Posterior vena cava (tissue), 2 donors: ENCODE measurements around the gene MRPS11. TPM values are rescaled to one million over a fixed set of nuclear protein-coding genes. Genes with fewer than 3 reads are reported as not detected.
"Not testable (repeated sequence)": the region's sequence is repeated elsewhere in the genome, so short reads cannot be mapped to it uniquely, and the experiment has no call there.

Experiments used
- DNase-seq: peaks from one replicate; pipeline ENCODE4 v3.0.0-alpha.2; 2020; ENCODE audit warnings: low spot score
- intact Hi-C, 2 donors: fragments of 100-400 bp; cut with DNase I; formaldehyde crosslinking; loops; one replicate each; pipeline versions ENCODE4 v1.14.1 to v1.14.2; 2022 to 2023
- long read RNA-seq, 2 donors: library from polyadenylated mRNA; unstranded; transcript quantifications; one replicate each; pipeline ENCODE4 v2.0.0, GENCODE V29; 2020 to 2021
- total RNA-seq, 2 donors: library from RNA; stranded (reverse); fragmentation: NEBNext Ultra II Directional; extraction: Animal tissue kit (Norgen Biotek cat#: 25700); gene quantifications; one replicate each; pipeline ENCODE4 v1.2.1, GENCODE V29; 2021
- donor health status: DM: yes; HTN: yes; CAD: no.
- donor health status: DM: yes; HTN: yes; CAD: no.

Gene MRPS11
- 10 to 100 TPM; 24.2 to 32.9 TPM for total RNA-seq
- long read RNA-seq, donor 1, transcript MRPS11-201 (6 exons, 3,644 nt) = major isoform, 6 of 12 reads
- long read RNA-seq, donor 1, partial matches to known transcripts = 0 of 12 reads
- long read RNA-seq, donor 1, other reads (novel, unspliced or antisense) = 6 of 12 reads
- long read RNA-seq, donor 2, transcript MRPS11-201 (6 exons, 3,644 nt) = major isoform, 9 of 22 reads
- long read RNA-seq, donor 2, partial matches to known transcripts = 2 of 22 reads
- long read RNA-seq, donor 2, other reads (novel, unspliced or antisense) = 8 of 22 reads

DNA sequence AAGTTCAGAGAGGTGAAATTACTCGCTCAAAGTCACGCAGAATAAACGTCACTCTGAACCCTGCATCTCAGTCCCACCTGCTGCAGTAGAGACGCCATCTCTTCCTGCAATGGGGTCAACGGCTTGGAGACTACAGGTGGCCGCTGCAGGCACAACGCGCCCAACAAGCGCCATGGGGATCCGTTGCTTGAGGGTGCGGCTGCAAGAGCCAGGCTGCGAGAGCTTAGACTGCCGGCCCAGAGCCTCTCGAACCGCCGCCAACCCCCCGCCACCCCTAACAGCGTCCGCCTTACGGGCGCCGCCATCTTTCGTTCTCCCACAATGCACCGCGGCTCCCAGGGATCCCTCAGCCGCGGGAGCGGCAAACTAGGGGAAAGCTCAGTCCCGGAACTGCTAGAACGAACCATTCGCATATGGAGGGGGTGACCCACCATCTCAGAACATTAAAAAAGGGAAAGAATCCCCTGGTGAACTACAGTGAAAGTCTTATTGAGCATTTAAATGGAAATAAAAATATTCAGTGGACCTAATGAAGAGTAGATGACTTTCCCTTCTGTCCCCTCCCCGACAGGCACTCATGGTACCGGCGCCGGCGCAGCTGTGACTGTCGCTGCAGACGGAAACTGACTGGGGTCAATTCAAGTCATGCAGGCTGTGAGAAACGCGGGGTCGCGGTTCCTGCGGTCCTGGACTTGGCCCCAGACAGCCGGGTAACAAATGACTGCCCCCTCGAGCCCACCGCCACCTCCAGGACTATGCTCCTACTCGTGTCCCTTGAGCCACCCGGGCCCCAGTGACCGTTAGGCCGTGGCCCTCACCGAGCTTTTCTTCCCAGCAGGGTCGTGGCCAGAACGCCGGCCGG lies at the start of gene MRPS11, which contains the start of gene MRPL46:
MRPS11 (plus strand) TSS at position 636 of the 862 bp plus-strand sequence; CDS start at position 646, 10 bp downstream.
MRPL46 (minus strand) TSS at position 316 of the 862 bp plus-strand sequence; CDS start at position 305, 11 bp downstream.
- DNase-seq = peak; percentile 95
- intact Hi-C loops = no loop called here

DNA sequence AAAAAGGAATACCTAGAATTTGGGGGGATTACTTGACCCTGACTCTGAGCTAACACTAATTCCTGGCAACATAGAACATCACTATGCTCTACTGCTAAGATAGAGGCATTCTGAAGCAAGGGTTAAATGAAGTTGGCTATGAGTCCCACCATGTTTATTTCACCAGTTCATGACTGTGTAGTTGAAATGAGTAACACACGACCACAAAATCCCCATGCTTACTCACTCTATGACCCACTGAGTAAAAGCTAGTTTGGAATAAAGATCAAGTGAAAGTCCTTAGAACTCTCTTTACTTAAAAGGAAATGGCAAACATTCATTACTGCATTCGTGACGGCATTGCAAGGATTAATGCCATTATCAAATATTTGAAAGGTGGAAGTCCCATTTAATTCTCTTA lies 47.7 kb upstream of the MRPS11 start:
- intact Hi-C loops = no loop called here

DNA sequence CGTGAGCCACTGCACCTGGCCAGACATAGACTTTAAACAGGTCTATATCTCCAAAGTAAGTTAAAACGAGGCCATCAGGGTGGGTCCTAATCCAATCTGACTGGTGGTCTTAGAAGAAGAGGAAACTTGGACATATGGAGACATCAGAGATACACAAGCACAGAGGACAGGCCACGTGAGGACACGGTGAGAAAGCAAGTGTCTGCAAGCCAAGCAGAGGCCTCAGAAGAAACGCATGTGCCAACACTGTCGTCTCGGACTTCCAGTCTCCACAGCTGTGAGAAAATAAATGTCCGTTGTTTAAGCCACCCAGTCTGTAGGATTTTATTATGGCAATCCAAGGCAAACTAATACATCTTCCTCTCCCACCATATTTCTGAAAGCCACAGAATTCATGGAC lies 44.2 kb upstream of the MRPS11 start:
- intact Hi-C loops = no loop called here
- DNase-seq = no peak

More for the DNA sequence above, 47.7 kb upstream of the MRPS11 start:
- DNase-seq = no peak

DNA sequence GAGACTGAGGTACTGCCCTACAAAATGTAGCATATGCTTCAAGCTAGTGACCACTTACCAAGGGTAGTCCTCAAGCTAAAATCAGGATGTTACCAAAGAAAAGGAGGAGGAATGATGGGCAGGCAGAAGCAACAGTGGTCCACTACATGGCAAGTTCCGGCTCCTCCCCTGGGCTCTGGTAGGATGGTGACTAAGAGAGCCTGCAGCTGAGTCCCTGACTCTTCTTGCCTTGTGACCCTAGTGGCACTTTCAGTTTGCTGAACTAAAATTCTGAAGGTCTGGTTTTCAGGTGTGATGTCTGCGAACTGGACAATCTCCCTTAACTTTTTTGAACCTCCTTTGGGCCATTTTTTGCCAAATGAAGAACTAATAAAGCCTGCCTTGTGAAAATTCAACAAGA lies 41.2 kb upstream of the MRPS11 start:
- intact Hi-C loops = no loop called here
- DNase-seq = no peak

DNA sequence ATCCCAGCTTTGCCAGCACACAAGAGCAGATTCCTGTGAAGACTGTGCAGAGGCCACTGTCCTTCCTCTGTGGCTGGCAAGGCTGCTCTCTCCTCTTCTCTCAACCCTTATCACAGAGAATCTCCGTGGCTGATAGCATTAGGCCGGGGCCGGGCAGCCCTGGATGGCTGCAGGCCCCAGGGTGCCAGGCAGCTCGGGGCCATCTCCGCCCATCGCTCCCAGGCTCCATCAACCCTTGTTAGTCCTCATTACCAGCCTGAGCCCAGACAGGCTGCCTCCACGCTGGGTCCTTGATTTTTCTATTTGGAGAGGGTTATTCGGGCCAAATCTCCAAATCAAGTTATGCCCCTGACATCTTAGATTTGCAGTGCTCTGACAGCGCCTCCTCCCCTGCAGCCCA lies 39.5 kb upstream of the MRPS11 start:
- intact Hi-C loops = no loop called here
- DNase-seq = no peak

DNA sequence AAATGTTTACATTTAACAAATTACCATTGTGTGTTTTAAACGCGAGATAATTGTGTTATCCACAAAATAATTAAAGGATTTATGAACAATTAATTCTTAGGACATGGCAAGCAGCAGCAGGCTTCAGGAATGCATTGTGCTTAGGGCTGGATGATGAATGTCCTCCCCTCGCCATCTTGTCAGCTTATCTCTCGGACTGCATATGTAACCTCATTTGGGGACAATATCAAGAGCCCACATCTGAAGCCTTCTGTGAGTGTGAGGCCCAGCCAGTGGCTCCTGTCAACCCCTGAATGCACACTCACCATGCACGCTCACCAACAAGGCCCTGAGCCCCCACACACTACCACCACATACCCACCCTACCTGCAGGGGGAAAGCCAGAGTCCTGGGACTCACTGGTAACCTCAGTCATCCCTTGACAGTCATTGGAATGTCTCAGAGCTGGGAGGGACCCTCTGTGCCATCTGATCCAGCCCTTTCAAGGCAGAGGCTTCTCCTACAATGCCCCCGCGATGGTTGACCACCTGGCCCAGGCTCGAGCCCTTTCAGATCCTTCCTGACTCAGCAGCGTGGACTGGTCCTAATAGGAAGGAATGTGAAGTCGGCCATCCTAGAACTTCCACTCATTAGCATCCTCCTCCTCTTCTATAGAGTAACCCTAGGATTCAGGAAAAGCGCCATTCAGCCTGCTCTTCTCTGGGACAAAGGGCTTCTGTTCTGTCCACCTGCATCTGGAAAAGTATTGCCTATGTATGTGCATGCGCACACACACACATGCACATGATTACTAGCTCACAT lies 38.5 kb upstream of the MRPS11 start:
- intact Hi-C loops = no loop called here

DNA sequence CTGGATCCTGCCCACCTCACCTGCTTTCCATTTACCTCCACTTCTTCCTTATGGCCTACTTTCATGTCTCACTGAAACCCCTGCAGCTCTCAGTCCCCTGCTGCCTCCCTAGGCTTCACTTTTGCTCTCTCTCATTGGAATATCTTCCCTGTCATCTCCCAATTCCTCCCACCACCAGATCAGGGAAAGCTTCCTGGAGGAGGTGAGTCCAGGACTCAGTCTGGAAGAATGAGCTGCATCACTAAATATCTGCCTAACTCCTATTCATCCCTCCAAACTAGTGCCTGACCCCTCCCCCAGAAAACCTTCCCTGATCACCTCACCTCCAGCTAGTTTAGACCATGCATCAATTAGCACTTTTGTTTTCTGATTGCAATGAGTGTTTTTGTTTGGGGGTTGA lies 37.5 kb upstream of the MRPS11 start:
- no peak for DNase-seq

More for the DNA sequence above, 38.5 kb upstream of the MRPS11 start:
- DNase-seq = no peak

DNA sequence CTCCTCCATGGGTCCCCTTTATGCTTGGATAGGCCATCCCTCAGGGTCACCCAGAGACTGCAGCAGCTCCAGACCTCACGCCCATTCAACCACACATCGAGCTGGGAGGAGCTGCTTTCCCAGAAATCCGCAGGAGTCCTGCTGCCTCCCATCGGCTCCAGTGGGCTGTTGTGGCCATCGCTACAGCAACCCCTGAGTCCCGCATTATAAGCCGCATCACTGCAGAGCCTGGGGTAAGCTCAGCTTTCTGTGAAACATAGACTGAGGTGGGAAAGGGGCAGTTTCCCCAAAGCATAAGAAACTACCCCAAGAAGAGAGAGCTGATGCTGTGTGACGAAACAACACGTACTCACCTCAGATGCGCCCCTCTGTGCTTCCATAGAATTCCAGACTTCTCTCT lies 36.1 kb upstream of the MRPS11 start:
- DNase-seq = no peak
- intact Hi-C loops = no loop called here

More for the DNA sequence above, 37.5 kb upstream of the MRPS11 start:
- intact Hi-C loops = no loop called here

DNA sequence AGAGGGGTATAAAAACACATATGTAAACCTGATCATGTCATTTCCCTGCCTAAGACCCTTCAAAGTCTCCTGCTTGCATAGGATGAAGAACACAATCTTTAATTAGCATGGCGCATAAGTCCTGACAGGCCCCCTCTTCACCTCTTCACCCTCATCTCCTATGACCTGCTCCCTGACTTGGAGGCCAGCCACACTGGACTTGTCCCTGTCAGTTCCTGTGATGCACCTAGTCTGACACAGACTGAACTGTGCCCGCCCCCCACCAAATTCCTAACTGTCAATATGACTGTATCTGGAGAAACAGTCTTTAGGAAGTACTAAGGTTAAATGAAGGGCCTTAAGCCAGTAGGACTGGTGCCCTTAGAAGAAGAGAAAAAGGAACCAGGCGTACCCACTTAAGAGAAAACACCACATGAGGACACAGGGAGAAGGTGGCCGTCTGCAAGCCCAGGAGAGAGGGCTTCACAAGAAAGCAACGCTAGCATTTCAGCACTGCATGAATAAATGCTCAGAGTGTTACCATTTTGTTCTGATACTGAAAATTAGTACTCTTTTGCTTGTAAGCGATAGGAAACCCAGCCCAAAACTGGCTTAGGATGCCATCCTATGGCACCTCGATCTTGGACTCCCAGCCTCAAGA lies 34.3 kb upstream of the MRPS11 start:
- DNase-seq = no peak
- intact Hi-C loops = no loop called here

DNA sequence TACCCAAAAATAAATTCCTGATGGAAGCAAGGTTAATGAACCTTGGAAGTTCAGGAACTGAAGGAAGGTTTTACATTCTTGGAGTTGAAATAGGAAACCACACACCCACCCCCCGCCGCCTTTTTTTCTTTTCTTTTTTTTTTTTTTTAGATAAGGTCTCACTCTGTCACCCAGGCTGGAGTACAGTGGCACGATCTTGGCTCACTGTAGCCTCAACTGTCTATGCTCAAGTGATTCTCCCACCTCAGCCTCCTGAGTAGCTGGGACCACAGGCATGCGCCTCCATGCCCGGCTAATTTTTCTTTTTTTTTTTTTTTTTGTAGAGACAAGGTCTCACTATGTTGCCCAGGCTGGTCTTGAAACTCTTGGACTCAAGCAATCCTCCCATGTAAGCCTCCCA lies 33.4 kb upstream of the MRPS11 start:
- intact Hi-C loops, DNase-seq: not testable (repeated sequence)

DNA sequence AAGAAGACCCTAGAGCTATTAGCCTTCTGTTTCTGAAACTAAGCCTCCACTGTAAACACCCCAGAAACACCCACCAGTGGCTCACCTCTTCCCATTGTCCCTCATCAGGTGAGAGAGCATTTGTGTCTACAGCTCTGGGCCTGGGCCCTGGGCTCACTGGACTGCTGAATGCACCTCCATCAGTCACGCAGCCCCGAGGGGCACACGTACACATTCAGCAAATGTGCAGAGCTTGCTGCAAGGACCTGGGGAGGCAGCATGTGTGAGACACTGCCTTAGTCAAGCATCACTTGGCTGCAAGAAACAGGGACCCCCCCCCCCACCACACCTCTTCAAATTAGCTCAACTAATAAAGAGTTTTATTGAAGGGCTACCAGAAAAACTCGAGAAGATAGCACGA lies 29.3 kb upstream of the MRPS11 start:
- intact Hi-C loops = no loop called here
- no peak for DNase-seq

DNA sequence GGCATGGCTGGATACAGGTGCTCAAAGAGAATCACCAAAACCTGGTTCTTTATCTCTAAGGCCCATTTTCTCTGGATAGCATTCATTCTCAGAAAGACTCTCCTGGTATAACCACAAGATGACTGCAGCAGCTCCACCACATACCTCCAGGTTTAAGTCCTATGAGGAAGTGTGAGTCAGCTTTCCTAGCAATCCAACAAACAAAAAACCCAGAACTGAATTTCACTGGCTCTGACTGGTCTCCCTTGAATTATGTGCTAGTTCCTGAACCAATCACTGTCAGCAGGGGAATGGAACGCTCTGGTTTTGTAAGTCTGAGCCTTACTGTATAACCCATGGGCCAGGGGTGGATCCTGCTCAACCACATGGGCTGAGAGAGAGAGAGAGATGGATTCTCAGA lies 27.5 kb upstream of the MRPS11 start:
- intact Hi-C loops = no loop called here
- no peak for DNase-seq

DNA sequence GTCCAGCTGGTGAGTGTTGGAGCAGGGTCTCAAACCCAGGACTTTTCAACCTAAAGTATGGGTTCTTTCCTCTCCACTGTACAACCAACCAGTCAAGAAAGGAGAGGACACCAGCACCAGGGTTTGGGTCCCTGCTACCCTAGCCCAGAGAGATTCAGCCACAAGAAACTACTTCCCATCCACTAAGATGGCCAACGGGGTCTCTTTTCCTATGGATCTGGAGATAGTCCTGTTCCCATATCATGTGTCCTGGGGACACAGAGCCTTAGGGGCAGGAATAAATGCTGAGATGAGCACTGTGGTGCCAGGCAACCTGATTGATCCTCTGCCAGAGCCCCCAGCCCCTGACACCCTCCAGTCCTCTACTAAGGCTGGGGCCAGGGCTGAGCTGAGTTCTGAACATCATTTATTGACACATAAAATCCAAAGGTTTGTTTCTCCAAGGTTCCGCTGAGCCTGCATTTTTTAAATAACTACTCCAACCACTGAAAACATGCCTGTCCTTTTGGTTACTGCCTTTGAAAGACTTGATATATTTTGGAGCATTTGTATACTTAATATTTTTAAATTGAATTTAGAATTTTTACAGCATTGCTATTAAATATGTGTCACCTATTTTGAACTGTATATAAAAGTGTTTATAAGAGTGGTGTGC lies 26.3 kb upstream of the MRPS11 start:
- no peak for DNase-seq
- intact Hi-C loops = no loop called here

DNA sequence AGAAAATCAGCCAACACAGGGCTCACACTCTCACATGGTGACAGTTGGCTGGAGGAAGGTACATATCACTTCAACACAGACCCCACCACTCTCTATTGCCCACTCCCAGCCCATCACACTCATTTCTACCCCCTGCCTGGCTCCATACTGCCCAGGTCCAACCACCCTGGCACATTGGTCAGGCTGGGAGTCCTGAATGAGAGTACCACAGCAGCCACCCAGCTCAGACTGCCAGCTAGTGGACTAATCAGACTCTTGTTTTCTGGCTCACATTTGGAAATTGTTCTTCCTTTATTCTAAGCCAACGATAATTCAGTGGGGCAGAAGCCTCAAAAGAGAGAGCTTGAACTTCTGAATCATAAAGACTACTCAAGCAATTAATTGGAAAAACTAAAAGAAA lies 20.3 kb upstream of the MRPS11 start:
- DNase-seq = no peak
- intact Hi-C loops = no loop called here

DNA sequence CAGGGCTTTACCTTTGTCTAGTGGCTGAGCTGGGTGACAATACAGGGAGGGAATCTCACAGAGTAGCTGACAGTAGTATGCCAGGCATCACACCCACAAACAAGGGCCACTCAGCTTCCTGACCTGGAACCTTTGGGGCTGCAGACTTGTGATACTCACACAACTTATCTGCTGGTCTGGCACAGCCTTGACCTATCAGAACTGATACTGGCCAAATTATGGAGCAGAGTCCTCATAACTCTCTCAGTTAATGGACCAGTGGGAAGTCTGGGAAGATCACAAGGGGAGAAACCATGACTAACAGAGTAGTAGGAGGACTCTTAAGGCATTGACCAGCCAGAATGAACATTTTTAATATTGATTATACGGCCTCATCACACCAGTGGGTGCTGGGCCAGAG lies 19.8 kb upstream of the MRPS11 start:
- intact Hi-C loops = no loop called here
- DNase-seq = no peak

DNA sequence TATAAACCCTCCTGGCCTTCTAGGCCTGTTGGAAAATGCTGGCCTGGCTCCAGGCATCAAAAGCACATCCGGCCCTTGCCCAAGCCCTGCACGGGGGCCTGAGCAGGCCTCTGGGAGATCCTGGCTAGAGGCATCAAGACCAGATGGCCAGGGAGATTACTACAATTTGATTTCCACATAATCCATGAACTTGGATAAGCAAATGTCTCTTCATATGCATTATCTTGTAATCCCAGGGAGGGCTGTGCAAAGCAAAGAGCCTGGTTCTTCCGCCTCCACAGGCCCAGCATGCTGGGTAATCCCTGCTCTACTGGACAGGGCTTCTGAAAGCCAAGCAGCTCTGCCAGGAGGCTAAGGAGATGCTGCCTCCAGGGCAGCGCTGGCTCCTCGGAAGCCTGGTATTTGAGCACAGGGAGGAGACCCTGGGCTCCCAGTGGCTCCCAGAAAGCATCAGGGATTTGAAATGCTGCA lies 18.5 kb upstream of the MRPS11 start:
- DNase-seq = no peak
- intact Hi-C loops = no loop called here

DNA sequence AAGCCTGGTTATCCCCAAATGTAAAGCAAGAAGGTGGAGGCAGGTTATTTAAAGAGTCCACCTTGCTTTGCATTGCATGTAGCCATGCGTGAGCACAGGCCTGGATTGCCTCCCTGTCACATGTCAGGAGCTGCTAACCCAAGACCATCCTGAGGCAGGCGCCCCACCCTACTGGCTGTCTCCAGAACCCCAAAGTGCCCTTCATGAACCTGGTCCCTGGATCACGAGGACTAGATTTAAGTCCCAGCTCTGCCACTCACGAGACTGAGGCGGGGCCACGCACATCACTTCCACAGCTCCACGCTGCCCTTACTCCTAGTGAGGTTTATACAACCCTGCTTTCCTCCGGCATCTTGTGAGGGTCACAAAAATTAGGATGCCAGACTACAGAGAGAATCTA lies 17.9 kb upstream of the MRPS11 start:
- intact Hi-C loops = no loop called here
- no peak for DNase-seq

DNA sequence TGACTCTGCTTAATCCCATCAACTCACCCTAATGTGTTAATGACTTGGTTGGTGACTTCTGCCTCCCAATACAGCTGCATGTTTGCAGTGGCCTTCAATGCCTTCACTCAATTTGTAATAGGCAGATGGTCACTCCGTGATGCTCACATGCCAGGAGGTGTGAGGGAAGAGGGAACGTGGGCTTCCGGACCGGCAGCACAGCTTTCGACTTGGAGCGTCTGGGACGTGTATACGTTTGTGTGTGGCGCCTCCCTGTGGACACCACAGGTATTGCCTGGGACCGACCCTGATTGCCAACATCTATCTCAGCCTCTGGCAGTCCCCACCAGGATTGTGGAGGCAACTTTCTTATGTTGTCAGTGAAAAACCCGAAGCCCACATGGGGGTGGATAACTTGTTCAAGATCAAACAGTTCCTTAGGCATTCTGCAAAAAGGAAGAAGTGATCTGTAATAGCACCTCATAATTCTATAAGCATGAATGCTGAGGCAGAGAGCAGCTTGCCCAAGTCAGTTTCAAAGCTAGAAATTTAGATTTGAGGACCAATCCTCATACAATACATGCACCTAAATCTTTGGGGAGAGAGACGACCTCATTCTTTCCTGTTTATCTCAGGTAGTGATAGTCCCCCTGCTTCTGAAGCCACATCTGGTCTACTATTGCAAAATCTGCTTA lies 17.2 kb upstream of the MRPS11 start:
- DNase-seq = no peak
- intact Hi-C loops = no loop called here
